Kidney glomerular epithelial cell (primary cell): Measurements from ENCODE around the gene RRAD.
"Not testable (repeated sequence)": the region's sequence is repeated elsewhere in the genome, so short reads cannot be mapped to it uniquely, and the experiment has no call there.

ENCODE experiments used
- DNase-seq: peaks from one replicate; lab custom pipeline; 2025; lab: John Stamatoyannopoulos, UW

The RRAD gene

GRCh38 chr16:66925322-66925840, at the start of gene RRAD:
Gene RRAD, minus strand, starts transcription at chr16:66925535. Its CDS starts 356 bp downstream, at chr16:66925179.
- DNase-seq: no peak

DNA sequence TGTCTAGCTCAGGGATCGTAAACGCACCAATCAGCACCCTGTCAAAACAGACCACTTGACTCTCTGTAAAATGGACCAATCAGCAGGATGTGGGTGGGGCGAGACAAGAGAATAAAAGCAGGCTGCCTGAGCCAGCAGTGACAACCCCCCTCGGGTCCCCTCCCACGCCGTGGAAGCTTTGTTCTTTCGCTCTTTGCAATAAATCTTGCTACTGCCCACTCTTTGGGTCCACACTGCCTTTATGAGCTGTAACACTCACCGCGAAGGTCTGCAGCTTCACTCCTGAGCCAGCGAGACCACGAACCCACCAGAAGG, 49.6 kb upstream of the RRAD start:
- not testable (repeated sequence) for DNase-seq

- not testable (repeated sequence) for DNase-seq
Measured at GRCh38 chr16:66974156-66974931, 49.0 kb upstream of the RRAD start.

GRCh38 chr16:66973716-66974115, 48.4 kb upstream of the RRAD start:
- DNase-seq: no peak

DNA sequence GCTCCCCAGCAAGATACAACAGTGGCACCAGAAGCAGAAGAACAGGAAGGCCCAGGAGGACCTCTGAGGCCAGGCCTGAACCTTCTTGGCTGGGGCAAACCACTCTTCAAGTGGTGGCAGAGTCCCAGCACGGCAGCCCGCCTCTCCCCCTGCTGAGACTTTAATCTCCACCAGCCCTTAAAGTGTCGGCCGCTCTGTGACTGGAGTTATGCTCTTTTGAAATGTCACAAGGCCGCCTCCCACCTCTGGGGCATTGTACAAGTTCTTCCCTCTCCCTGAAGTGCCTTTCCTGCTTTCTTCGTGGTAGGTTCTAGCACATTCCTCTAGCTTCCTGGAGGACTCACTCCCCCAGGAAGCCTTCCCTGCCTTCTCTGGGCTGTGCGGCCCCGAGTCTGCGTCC, 47.6 kb upstream of the RRAD start:
- DNase-seq: no peak

GRCh38 chr16:66970775-66971720, 45.7 kb upstream of the RRAD start:
- peak; percentile 95 for DNase-seq

- no peak for DNase-seq
Measured at GRCh38 chr16:66968847-66969246, 43.5 kb upstream of the RRAD start.

GRCh38 chr16:66964049-66964448, 38.7 kb upstream of the RRAD start:
- DNase-seq: no peak

DNA sequence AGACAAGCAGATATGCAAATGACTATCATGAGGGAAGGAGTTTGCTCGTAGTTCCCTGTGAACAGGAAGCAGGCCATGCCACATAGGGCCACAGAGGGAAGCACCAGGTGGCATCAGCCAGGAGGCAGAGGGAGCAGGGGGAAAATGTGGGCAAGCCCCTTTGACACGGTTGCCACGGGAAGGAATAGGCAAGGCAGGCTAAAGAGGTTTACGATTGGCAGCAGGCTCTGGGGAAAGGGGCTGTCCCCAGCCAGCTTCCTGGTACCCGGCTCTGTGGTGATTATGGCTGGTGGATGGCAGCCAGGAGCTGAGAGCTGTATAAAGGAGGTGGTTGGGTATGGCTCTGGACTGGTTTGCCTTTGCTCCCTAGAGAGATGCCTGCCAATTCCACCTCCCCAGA, 36.6 kb upstream of the RRAD start:
- no peak for DNase-seq

DNA sequence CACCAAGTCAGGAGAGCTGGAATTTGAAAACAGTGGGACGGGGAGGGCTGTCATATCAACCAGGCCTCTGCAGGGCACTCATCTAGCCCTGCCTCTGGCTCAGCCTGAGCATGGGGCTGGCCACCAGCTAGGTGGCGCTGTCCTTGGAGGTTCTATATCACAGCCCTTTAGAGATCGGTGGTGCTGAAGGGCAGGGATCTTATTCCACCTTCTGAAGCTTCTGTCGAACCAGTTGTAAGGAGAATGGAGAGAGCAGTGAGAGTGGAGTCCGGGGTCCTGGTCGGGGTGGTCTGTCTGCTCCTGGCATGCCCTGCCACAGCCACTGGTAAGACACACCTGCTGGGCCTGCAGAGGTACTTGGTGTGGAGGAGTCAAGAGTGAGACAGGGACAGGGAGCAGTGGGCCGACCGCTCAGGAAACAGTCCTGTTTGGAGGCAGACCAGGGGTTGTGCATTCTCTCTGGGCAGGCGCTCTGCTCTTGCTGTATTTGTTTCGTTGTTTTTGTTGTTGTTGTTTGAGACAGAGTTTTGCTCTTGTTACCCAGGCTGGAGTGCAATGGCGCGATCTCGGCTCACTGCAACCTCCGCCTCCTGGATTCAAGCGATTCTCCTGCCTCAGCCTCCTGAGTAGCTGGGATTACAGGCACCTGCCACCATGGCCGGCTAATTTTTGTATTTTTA, 35.9 kb upstream of the RRAD start, which contains the start of gene CES3:
CES3 (plus strand) TSS at position 202 of the 680 bp plus-strand sequence; CDS start at position 244, 42 bp downstream.
- DNase-seq: peak; percentile 43

DNA sequence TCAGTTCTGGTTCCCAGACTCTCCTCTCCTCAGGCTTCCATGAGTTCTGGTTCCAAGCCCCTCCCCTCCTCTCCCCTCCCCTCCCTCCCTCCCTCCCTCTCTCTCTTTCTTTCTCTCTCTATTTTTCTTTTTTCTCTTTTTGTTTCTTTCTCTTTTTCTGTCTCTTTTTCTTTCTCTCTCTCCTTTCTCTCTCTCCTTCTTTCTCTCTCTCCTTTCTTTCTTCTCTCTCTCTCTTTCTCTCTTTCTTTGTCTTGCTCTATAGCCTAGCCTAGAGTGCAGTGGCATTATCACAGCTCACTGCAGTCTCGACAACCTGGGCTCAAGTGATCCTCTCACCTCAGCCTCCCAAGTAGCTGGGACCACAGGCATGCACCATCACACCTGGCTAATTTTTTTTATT, 34.9 kb upstream of the RRAD start:
- no peak for DNase-seq

DNA sequence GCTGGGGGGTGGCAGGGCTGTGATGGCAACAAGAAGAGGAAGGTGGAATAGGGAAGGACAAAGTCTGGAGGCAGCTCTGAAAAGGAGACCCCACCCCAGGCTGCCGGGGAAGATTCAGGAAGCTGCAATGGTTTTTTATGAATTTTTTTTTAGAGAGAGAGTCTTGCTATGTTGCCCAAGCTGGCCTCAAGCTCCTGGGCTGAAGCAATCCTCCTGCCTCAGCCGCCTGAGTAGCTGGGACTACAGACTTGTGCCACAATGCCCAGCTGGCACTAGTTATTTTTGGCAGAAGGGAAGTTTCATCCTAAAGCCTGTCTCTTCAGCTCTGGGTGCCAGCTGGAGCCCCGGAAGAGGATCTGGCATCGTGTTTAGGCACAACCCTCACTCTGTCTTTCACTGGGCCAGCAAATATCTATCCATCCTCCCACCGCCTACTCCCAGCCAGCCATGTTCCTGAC, 34.4 kb upstream of the RRAD start:
- no peak for DNase-seq

DNA sequence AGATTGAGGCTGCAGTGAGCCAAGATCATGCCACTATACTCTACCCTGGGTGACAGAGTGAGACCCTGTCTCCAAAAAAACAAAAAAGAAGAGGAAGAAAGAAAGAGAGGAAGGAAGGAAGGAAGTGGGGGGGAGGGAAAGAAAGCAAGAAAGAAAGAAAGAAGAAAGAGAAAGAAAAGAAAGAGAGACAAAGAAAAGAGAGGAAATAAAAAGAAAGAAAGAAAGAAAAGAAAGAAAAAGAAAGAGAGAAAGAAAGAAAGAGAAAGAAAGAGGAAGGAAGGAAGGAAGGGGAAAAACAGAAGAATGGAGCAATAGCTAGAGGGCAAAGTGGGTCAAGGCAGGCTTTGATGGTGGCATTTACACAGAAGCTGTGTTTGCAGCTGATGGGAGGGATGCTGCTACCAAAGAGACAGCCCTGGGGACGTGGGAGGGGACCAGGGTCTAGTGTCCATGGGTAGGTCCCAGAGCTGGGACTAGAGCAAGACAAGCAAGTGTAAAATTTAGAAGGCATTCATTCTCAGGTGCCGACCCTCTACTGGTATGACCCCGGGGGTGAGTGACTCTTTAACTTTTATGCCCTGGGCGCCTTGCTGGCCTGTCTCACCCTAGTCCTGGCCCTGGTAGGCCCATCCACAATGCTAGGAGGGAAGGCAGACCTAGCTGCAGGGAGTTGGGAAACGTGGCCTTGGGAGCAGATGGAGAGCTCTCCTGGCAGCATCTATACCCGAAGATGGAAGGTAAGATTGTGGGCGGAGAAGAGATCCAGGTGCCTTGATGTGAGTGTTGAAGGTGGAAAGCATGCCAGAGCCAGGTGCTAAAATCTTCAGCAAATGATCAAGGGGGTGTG, 33.7 kb upstream of the RRAD start:
- DNase-seq: no peak

GRCh38 chr16:66956154-66956457, 30.8 kb upstream of the RRAD start:
- DNase-seq: not testable (repeated sequence)

- DNase-seq: not testable (repeated sequence)
Measured at GRCh38 chr16:66955363-66956153, 30.2 kb upstream of the RRAD start.

DNA sequence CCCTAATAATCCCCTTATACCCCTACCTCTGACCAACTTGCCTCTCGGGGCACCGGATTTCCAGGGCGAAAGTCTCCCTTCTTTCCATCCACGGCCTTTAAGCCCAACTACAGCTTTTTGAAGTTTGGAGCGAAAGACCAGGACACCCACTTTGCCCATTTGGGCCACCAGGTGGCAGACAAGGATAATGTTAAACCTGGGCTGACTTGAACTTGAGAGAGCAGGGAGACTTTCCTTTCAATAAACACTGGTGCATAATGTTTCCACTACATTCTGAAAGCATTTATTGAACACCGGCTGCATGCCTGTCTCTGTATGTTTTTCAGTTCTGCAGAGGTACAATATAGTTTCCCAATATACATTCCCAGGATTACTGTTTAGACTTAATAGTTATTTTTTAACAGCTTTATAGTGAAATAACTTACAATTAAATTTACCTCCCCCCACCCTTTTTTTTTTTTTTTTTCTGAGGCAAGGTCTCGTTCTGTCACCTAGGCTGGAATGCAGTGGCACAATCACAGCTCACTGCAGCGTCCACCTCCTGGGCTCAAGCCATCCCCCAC, 28.8 kb upstream of the RRAD start:
- peak; percentile 69 for DNase-seq

DNA sequence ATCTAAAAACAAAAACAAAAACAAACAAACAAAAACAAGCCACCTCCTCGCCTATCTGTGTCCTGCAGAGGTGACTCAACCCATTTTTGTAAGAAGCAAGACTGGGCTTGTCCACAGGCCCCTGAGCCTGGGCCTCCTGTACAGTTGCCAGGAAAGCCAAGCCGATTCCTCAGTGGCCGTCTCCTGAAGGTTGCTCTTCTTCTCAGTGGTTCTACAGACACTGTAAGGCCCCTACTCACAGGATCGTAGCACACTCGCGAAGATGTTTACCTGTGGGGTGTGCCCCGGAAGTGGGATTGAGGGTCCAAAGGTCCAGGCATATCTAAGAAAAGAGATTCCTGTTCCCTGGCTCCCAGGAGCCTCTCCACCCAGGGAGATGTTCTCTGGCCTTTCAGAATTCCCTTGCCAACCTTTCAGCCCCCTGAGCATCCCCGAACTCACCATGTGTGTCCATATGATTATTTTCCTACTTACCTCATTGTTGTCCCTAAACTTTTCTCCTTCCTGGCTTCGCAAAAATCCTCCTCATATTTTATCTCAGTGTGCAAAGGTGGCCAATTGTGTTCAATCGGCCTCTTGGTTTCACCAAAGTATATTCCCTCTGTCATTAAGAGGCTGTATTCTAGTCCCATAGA, 28.2 kb upstream of the RRAD start:
- no peak for DNase-seq

- no peak for DNase-seq
Measured at GRCh38 chr16:66952430-66953110, 27.2 kb upstream of the RRAD start.
